GM10248 (cell line): ENCODE measurements around the gene ATRNL1.
"Not testable (repeated sequence)": the region's sequence is repeated elsewhere in the genome, so short reads cannot be mapped to it uniquely, and the experiment has no call there.

Source experiments
- CTCF ChIA-PET: fragments of 300-600 bp; sonication (Branson Sonifier 250); formaldehyde crosslinking; extraction: SDS; loops from one replicate; lab custom pipeline; 2021; ENCODE audit warnings: antibody characterized with exemption; lab: Yijun Ruan, JAX
- POLR2A ChIA-PET: fragments of 350-650 bp; sonication (Branson Sonifier 250); formaldehyde crosslinking; extraction: SDS; loops from one replicate; lab custom pipeline; 2020; ENCODE audit warnings: antibody characterized with exemption; lab: Yijun Ruan, JAX
- DNase-seq: peaks from one replicate; pipeline ENCODE4 v3.0.0; 2012; ENCODE audit errors: extremely low spot score
- TF ChIP-seq, protein P1 (sequence below): IDR thresholded peaks from 2 replicates; pipeline ENCODE4 v1.5.1; 2012; ENCODE audit warnings: mild to moderate bottlenecking, low read depth; ENCODE audit errors: extremely low read depth, missing control alignments, control extremely low read depth

The ATRNL1 gene

DNA sequence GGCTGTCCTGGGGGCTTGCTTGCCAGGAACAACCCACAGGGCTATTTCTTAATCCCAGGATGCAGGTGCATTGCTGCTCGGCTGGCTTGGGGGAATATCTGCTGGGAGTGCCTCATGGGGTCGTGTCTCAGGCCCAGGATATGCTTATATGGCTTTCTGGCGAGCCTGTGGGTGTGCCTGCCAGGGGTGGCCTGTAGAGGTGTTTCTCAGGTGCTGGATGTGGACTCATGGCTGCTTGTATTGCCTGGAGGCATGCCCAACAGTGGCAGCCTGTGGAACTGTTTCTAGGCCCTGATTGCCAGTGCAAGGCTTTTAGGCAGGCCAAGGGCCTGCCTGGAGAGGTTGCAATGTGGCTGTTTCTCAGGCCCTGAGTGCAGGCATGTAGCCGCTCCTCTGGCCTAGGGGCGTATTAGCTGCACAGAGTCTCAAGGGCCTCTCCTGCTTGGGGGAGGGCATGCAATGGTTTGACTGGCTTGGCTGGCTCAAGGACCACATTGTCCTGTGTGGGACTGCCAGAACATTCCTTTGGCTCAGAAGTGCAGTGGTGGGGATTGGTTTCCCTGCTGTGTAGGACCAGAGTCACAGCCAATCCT, 202.1 kb downstream of the ATRNL1 start:
- ChIA-PET POLR2A (no interaction called here), CTCF (interaction anchor here (1.6 kb wide), 1 partner anchor 8 kb away, joined by 3 read pairs; no protein-coding TSS in a partner anchor)
- TF ChIP-seq, protein P1, sequence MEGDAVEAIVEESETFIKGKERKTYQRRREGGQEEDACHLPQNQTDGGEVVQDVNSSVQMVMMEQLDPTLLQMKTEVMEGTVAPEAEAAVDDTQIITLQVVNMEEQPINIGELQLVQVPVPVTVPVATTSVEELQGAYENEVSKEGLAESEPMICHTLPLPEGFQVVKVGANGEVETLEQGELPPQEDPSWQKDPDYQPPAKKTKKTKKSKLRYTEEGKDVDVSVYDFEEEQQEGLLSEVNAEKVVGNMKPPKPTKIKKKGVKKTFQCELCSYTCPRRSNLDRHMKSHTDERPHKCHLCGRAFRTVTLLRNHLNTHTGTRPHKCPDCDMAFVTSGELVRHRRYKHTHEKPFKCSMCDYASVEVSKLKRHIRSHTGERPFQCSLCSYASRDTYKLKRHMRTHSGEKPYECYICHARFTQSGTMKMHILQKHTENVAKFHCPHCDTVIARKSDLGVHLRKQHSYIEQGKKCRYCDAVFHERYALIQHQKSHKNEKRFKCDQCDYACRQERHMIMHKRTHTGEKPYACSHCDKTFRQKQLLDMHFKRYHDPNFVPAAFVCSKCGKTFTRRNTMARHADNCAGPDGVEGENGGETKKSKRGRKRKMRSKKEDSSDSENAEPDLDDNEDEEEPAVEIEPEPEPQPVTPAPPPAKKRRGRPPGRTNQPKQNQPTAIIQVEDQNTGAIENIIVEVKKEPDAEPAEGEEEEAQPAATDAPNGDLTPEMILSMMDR = no peak
- no peak for DNase-seq

DNA sequence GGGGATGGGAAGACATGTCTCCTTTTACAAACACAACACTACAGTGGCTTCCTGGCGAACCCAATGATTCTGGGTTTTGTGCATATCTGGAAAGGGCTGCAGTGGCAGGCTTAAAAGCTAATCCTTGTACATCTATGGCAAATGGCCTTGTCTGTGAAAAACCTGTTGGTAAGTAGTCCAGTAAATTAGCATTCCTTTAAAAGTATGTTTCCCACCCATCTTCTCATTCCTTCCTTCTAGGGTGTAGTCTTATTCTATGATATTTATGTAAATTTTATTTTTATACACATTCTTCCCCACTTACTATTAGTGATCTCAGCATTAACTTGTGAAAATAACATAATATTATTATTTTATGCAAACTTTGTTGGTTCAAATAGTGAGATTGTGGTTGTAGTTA, 206.9 kb downstream of the ATRNL1 start:
- POLR2A ChIA-PET = no interaction called here

DNA sequence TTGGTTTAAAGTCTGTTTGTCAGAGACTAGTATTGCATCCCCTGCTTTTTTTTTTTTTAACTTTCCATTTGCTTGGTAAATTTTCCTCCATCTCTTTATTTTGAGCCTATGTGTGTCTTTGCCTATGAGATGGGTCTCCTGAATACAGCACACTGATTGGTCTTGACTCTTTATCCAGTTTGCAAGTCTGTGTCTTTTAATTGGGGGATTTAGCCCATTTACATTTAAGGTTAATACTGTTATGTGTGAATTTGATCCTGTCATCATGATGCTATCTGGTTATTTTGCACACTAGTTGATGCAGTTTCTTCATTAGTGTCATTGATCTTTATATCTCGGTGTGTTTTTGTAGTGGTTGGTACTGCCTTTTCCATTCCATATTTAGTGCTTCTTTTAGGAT, 226.5 kb downstream of the ATRNL1 start:
- POLR2A ChIA-PET, CTCF ChIA-PET, DNase-seq: not testable (repeated sequence)

More for the DNA sequence above, 206.9 kb downstream of the ATRNL1 start:
- no peak for DNase-seq
- CTCF ChIA-PET = no interaction called here
- TF ChIP-seq, protein P1 = no peak

DNA sequence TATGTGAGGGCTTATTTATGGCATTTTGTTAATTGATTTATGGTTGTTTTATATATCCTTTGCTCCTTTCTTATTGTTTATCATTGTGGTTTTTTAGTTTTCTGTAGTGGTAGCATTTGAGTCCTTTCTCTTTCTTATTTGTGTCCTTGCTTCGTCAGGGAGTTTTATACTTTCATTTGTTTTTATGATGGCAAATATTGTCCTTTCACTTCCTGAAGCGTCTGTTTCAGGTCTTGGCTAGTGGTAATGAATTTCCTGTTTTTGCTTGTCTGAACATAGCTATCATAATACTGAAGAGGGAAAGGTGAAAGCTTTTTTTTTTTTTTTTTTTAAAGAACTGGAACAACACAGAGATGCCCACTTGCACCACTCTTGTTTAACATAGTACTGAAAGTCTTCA, 228.2 kb downstream of the ATRNL1 start:
- ChIA-PET CTCF (no interaction called here), POLR2A (no interaction called here)
- DNase-seq = no peak
- TF ChIP-seq, protein P1 = no peak

DNA sequence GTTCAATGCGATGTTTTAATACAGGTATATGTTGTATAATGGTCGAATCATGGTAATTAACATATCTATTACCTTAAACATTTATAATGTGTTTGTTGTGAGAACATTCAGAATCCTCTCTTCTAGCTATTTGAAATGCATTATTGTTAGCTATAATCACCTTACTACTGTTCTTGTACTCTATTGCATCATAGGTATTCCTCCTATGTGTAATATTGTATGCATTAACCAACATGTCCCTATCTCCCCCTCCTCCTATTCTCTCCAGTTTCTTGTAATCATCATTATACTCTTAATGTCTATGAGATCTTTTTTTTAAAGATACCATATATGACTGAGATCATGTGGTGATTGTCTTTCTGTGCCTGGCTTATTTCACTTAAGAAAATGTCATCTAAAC, 235.2 kb downstream of the ATRNL1 start:
- TF ChIP-seq, protein P1 = no peak
- POLR2A ChIA-PET = no interaction called here
- DNase-seq = no peak
- CTCF ChIA-PET = no interaction called here

DNA sequence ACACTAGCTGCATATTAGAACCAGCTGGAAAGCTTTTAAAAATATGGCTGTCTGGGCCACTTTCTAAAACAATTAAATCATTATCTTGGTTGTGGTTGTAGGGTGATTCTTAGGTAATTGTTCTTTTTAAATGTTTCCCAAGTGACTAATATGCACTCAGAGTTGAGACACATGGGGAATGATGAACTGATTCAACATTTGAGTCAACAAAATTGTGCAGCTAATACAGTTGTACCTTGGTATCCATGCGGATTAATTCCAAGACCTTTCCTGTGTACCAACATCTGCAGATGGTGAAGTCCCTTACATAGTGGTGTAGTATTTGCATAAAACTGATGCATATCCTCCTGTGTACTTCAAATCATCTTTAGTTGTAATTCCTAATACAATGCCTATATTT, 242.2 kb downstream of the ATRNL1 start:
- ChIA-PET POLR2A (no interaction called here), CTCF (interaction anchor here (1.3 kb wide), 1 partner anchor 30 kb away, joined by 6 read pairs; no protein-coding TSS in a partner anchor)
- TF ChIP-seq, protein P1 = no peak
- DNase-seq = no peak

DNA sequence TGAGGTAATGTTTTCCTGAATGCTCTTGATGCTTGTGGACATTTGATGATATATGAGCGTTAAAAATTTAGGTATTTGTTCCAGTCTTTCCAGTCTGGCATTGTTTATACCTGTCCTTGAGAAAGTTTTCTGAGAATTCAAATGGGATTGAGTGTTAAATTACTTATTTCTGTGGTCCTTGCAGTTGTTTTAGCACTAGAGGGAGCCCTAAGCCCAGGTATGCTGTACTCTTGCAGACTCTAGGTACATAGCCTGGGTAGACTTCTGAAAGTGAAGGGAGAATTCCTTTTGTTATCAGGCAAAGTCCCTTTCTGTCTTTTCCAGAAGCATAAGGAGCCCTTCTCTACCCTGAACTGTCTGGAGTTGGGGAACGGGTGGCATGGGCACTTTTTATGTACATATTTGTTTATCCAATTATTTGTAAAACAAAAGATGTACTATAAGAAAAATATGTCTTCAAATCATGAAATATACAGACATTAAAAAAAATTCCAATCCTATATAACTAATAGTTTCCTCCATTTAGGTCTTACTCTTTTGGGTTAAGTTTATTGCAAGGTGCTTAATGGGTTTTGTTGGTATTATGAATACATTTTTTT, 262.1 kb downstream of the ATRNL1 start:
- ChIA-PET CTCF (interaction anchor here (1.4 kb wide), 1 partner anchor 12 kb away, joined by 3 read pairs; no protein-coding TSS in a partner anchor), POLR2A (no interaction called here)
- DNase-seq = peak; percentile 31
- TF ChIP-seq, protein P1 = peak; percentile 72

DNA sequence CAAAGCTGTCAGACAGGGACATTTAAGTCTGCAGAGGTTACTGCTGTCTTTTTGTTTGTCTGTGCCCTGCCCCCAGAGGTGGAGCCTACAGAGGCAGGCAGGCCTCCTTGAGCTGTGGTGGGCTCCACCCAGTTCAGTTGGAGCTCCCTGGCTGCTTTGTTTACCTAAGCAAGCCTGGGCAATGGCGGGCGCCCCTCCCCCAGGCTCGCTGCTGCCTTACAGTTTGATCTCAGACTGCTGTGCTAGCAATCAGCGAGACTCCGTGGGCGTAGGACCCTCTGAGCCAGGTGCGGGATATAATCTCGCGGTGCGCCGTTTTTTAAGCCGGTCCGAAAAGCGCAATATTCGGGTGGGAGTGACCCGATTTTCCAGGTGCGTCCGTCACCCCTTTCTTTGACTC, 274.8 kb downstream of the ATRNL1 start:
- POLR2A ChIA-PET, CTCF ChIA-PET, DNase-seq: not testable (repeated sequence)
